Right atrium auricular region (tissue), 2 donors: ENCODE data around the gene CABP4. TPM values are rescaled to one million over a fixed set of nuclear protein-coding genes. Genes with fewer than 3 reads are reported as not detected.

Experiments
- DNase-seq: peaks from one replicate; pipeline ENCODE4 v3.0.0-alpha.2; 2019; ENCODE audit warnings: low spot score
- H3K27ac ChIP-seq, 2 donors: fragments of 200-600 bp; sonication (generic); 1 replicate in 1 of 2; 2 replicates in 1 of 2; pipeline ENCODE4 v1.5.1; 2016 to 2019
- H3K27me3 ChIP-seq, 2 donors: fragments of 200-600 bp; sonication (generic); one replicate each; pipeline versions ENCODE4 v1.5.1 to v1.6.0; 2017 to 2019
- H3K36me3 ChIP-seq: fragments of 200-600 bp; sonication (generic); one replicate; pipeline ENCODE4 v1.5.1; 2016
- H3K4me1 ChIP-seq, 2 donors: fragments of 200-600 bp; sonication (generic); one replicate each; pipeline versions ENCODE4 v1.5.1 to v1.6.0; 2017 to 2019
- H3K4me3 ChIP-seq, 2 donors: fragments of 200-600 bp; sonication (generic); 1 replicate in 1 of 2; 2 replicates in 1 of 2; pipeline ENCODE4 v1.5.1; 2017 to 2019; ENCODE audit warnings: mild to moderate bottlenecking in 1 of 2, moderate library complexity in 1 of 2
- H3K9me3 ChIP-seq, 2 donors: fragments of 200-600 bp; sonication (generic); one replicate each; pipeline ENCODE4 v1.5.1; 2019
- CTCF ChIP-seq, 2 donors: fragments of 200-600 bp; sonication (generic); IDR thresholded peaks; one replicate each; pipeline ENCODE4 v1.5.1; 2019; ENCODE audit warnings: antibody characterized with exemption in 2 of 2
- total RNA-seq, 2 donors: library from RNA; depleted of rRNA; stranded (reverse); fragments of >200 nt; gene quantifications; one replicate each; pipeline ENCODE4 v1.1.0, GENCODE V29; 2016

The CABP4 gene
- total RNA-seq, 2 donors from 2014 or later, result 1.3 TPM; not detected in 1

GRCh38 chr11:67492069-67492727, 37.0 kb downstream of the CABP4 start:
- peaks cover 58% of the 10 kb centered on the region for H3K36me3 ChIP-seq
- no peak overlapping the region for H3K27ac ChIP-seq

GRCh38 chr11:67492801-67493547, 37.8 kb downstream of the CABP4 start:
- TF ChIP-seq CTCF (IDR thresholded peaks at IDR 0.05), result no peak
- no peak for DNase-seq
- H3K4me1 ChIP-seq, result no peaks in the 10 kb centered on the region
- H3K9me3 ChIP-seq, result no peaks in the 10 kb centered on the region
- H3K36me3 ChIP-seq, result peaks cover 50% of the 10 kb centered on the region
- H3K27me3 ChIP-seq, result no peaks in the 10 kb centered on the region
- H3K4me3 ChIP-seq, result no peak overlapping the region
- no peak overlapping the region for H3K27ac ChIP-seq

More at GRCh38 chr11:67492069-67492727, 37.0 kb downstream of the CABP4 start:
- H3K27me3 ChIP-seq, result no peaks in the 10 kb centered on the region
- TF ChIP-seq CTCF (IDR thresholded peaks at IDR 0.05), result no peak
- no peak overlapping the region for H3K4me3 ChIP-seq
- H3K9me3 ChIP-seq, result no peaks in the 10 kb centered on the region
- DNase-seq, result no peak
- H3K4me1 ChIP-seq, result no peaks in the 10 kb centered on the region

GRCh38 chr11:67493548-67494370, 38.6 kb downstream of the CABP4 start:
- Histone ChIP-seq H3K27me3 (no peaks in the 10 kb centered on the region), H3K4me1 (no peaks in the 10 kb centered on the region), H3K4me3 (no peak overlapping the region), H3K27ac (no peak overlapping the region), H3K9me3 (no peaks in the 10 kb centered on the region), H3K36me3 (peaks cover 49% of the 10 kb centered on the region)
- DNase-seq, result no peak
- no peak for TF ChIP-seq CTCF (IDR thresholded peaks at IDR 0.05)

- H3K36me3 ChIP-seq, result peaks cover 45% of the 10 kb centered on the region
These were observed 39.4 kb downstream of the CABP4 start for GRCh38 chr11:67494371-67495233.

More at GRCh38 chr11:67494371-67495233, 39.4 kb downstream of the CABP4 start:
- TF ChIP-seq CTCF (IDR thresholded peaks at IDR 0.05), result no peak
- no peak overlapping the region for H3K27ac ChIP-seq
- no peaks in the 10 kb centered on the region for H3K27me3 ChIP-seq
- no peaks in the 10 kb centered on the region for H3K4me1 ChIP-seq
- no peaks in the 10 kb centered on the region for H3K9me3 ChIP-seq
- no peak overlapping the region for H3K4me3 ChIP-seq
- no peak for DNase-seq
